Common myeloid progenitor, CD34-positive (primary cell): ENCODE results near the gene LOC128125822.

Source experiments
- CTCF ChIA-PET: fragments of 350-600 bp; sonication (Branson Sonifier 250); formaldehyde crosslinking; loops from one replicate; lab custom pipeline; 2021; ENCODE audit warnings: antibody characterized with exemption; lab: Charles Lee
- POLR2A ChIA-PET: fragments of 350-600 bp; sonication (Branson Sonifier 250); formaldehyde crosslinking; loops from one replicate; lab custom pipeline; 2021; ENCODE audit warnings: antibody characterized with exemption; lab: Charles Lee
- DNase-seq, 3 donors: peaks; one replicate each; pipeline versions ENCODE4 v3.0.0 to v3.0.0-alpha.2; 2013
- H3K27ac ChIP-seq, 2 experiments: 1 replicate in 1 of 2; 2 replicates in 1 of 2; pipeline ENCODE4 v1.7.0; 2013; ENCODE audit warnings: inconsistent platforms in 2 of 2, low read length in 2 of 2, mild to moderate bottlenecking in 2 of 2, low read depth in 1 of 2, moderate library complexity in 1 of 2; ENCODE audit not compliant: severe bottlenecking in 2 of 2, insufficient read depth in 1 of 2, poor library complexity in 1 of 2
- H3K27me3 ChIP-seq, 5 experiments: replicated peaks in 2 of 5; 1 replicate in 3 of 5; 2 replicates in 2 of 5; pipeline versions ENCODE4 v1.6.1 to v1.7.0; 2013; ENCODE audit warnings: low read length in 4 of 5, mild to moderate bottlenecking in 2 of 5, moderate library complexity in 2 of 5, inconsistent platforms in 1 of 5; ENCODE audit not compliant: insufficient read depth in 5 of 5, control insufficient read depth in 4 of 5
- H3K36me3 ChIP-seq, 4 experiments: 1 replicate in 2 of 4; 2 replicates in 2 of 4; pipeline versions ENCODE4 v1.6.1 to v1.7.0; 2013; ENCODE audit warnings: low read length in 3 of 4, control low read depth in 1 of 4, mild to moderate bottlenecking in 1 of 4; ENCODE audit not compliant: control insufficient read depth in 4 of 4, insufficient read depth in 4 of 4
- H3K4me1 ChIP-seq, 4 experiments: 1 replicate in 3 of 4; 2 replicates in 1 of 4; pipeline versions ENCODE4 v1.6.1 to v1.7.1; 2013; ENCODE audit warnings: low read length in 3 of 4, mild to moderate bottlenecking in 3 of 4, control low read depth in 1 of 4, inconsistent platforms in 1 of 4, moderate library complexity in 1 of 4; ENCODE audit not compliant: control insufficient read depth in 4 of 4, insufficient read depth in 4 of 4; ENCODE audit errors: control extremely low read depth in 1 of 4
- H3K4me3 ChIP-seq, 7 experiments: 1 replicate in 4 of 7; 2 replicates in 3 of 7; pipeline versions ENCODE4 v1.5.1 to v1.7.0; 2013; ENCODE audit warnings: mild to moderate bottlenecking in 7 of 7, low read length in 6 of 7, moderate library complexity in 6 of 7, inconsistent platforms in 2 of 7, low read depth in 2 of 7, control low read depth in 1 of 7; ENCODE audit not compliant: insufficient read depth in 4 of 7, control insufficient read depth in 1 of 7; ENCODE audit errors: extremely low read depth in 1 of 7
- H3K9me3 ChIP-seq, 5 experiments: 1 replicate in 4 of 5; 2 replicates in 1 of 5; pipeline versions ENCODE4 v1.6.1 to v1.7.1; 2013; ENCODE audit warnings: low read length in 4 of 5, mild to moderate bottlenecking in 2 of 5, inconsistent platforms in 1 of 5, low read depth in 1 of 5, moderate library complexity in 1 of 5; ENCODE audit not compliant: control insufficient read depth in 4 of 5, insufficient read depth in 2 of 5; ENCODE audit errors: control extremely low read depth in 1 of 5
- WGBS: methylation state at CpG from one replicate; pipeline ENCODE4 v1.1.5; 2013; ENCODE audit not compliant: insufficient coverage; 5-methylcytosine and 5-hydroxymethylcytosine counted together

Gene LOC128125822

GRCh38 chr6:63610944-63611343, 38.7 kb downstream of the LOC128125822 start:
- no CpG with 5 or more reads among the region's 1 CpG for WGBS
- CTCF ChIA-PET: interaction anchor here (2.7 kb wide), 1 partner anchor 13 kb away, joined by 9 read pairs; no protein-coding TSS in a partner anchor
- H3K4me1 ChIP-seq: peaks cover 0 to 12% (median 6%) of the 10 kb centered on the region in 4 experiments

DNA sequence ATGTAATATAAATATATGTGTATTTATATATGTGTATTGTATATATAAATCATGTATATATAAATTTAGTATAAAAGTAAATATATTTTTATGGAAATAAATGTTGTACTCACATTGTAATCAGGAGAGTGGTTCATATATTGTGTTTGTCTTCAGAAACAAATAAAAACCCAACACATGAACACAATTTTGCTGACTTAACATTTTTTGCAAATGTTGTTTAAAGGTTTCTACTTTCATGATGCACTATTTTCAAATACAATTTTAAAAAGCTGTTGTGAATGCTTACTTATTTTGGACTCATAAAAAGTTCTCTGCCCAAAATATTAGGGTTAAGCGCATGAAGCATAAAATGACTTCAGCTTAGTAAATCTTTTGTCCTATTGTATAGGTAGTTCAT, 39.3 kb downstream of the LOC128125822 start:
- POLR2A ChIA-PET: no interaction called here

More at GRCh38 chr6:63610944-63611343, 38.7 kb downstream of the LOC128125822 start:
- H3K9me3 ChIP-seq: no peaks in the 10 kb centered on the region
- no peak for DNase-seq
- no peak overlapping the region for H3K27ac ChIP-seq
- no peaks in the 10 kb centered on the region for H3K36me3 ChIP-seq
- no peaks in the 10 kb centered on the region for H3K27me3 ChIP-seq
- H3K4me3 ChIP-seq: no peak overlapping the region
- POLR2A ChIA-PET: no interaction called here

GRCh38 chr6:63615590-63615989, 43.3 kb downstream of the LOC128125822 start:
- H3K4me3 ChIP-seq: no peak overlapping the region
- H3K27ac ChIP-seq: no peak overlapping the region
- POLR2A ChIA-PET: interaction anchor here (0.6 kb wide), 1 partner anchor 47 kb away, joined by 3 read pairs; no protein-coding TSS in a partner anchor
- CTCF ChIA-PET: no interaction called here
- H3K27me3 ChIP-seq: no peaks in the 10 kb centered on the region
- no peak for DNase-seq
- WGBS: 89% methylated on average over 1 of the region's 1 CpG
- H3K36me3 ChIP-seq: no peaks in the 10 kb centered on the region
- H3K9me3 ChIP-seq: no peaks in the 10 kb centered on the region
- peaks cover 0 to 8% (median 6%) of the 10 kb centered on the region in 4 experiments for H3K4me1 ChIP-seq

More for the DNA sequence above, 39.3 kb downstream of the LOC128125822 start:
- Histone ChIP-seq H3K27me3 (no peaks in the 10 kb centered on the region), H3K9me3 (no peaks in the 10 kb centered on the region), H3K4me3 (no peak overlapping the region), H3K4me1 (peaks cover 0 to 12% (median 6%) of the 10 kb centered on the region in 4 experiments), H3K27ac (no peak overlapping the region), H3K36me3 (no peaks in the 10 kb centered on the region)
- DNase-seq: no peak
- WGBS: no CpG with 5 or more reads among the region's 1 CpG
- CTCF ChIA-PET: interaction anchor here (2.7 kb wide), 1 partner anchor 13 kb away, joined by 9 read pairs; no protein-coding TSS in a partner anchor
